ENCODE data around the gene AKR1C2.
"Not testable (repeated sequence)": the region's sequence is repeated elsewhere in the genome, so short reads cannot be mapped to it uniquely, and the experiment has no call there.

- TF ChIP-seq EP300, POLR2A (IDR thresholded peaks at IDR 0.05): not testable (repeated sequence)
These were observed 12.2 kb downstream of the AKR1C2 start for GRCh38 chr10:4991463-4991862.
